ENCODE data around the gene CCDC34. TPM values are rescaled to one million over a fixed set of nuclear protein-coding genes. Genes with fewer than 3 reads are reported as not detected.

The CCDC34 gene
- total RNA-seq, 1 donor from 2014 or later: 5.6 TPM

DNA sequence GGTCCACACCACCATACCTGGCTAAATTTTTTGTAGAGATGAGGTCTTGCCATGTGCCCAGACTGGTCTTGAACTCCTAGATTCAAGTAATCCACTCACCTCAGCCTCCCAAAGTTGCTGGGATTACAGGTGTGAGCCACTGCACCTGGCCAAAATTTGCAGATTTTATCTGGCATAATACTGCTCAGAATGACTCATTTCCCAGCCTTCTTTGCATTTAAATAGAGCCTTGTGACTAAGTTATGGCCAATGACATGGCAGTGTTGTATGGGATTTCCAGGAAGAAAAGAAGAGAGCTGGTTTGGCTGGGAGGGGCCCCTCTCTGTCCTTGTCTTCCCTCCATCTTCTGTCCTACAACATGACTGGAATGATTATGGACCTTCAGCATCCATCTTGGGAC is 55.8 kb downstream of the CCDC34 start:
- DNase-seq (ENCODE audit: low spot score): no peak
- Mint-ChIP-seq H3K4me3 (ENCODE audit: unreplicated experiment) (no peak overlapping the region), H3K4me1 (ENCODE audit: unreplicated experiment) (no peaks in the 10 kb centered on the region), H3K9me3 (ENCODE audit: unreplicated experiment) (no peaks in the 10 kb centered on the region), H3K36me3 (ENCODE audit: low read depth, unreplicated experiment) (peaks cover 8% of the 10 kb centered on the region), H3K27me3 (ENCODE audit: unreplicated experiment) (no peaks in the 10 kb centered on the region), H3K27ac (ENCODE audit: unreplicated experiment) (no peak overlapping the region)
- TF ChIP-seq CTCF (IDR thresholded peaks at IDR 0.05; ENCODE audit: unreplicated experiment): no peak

GRCh38 chr11:27305751-27306150 is 57.3 kb downstream of the CCDC34 start:
- H3K36me3 Mint-ChIP-seq (ENCODE audit: low read depth, unreplicated experiment): peaks cover 8% of the 10 kb centered on the region
- no peaks in the 10 kb centered on the region for H3K9me3 Mint-ChIP-seq (ENCODE audit: unreplicated experiment)
- H3K27me3 Mint-ChIP-seq (ENCODE audit: unreplicated experiment): no peaks in the 10 kb centered on the region
- DNase-seq (ENCODE audit: low spot score): no peak
- TF ChIP-seq CTCF (IDR thresholded peaks at IDR 0.05; ENCODE audit: unreplicated experiment): no peak
- H3K4me3 Mint-ChIP-seq (ENCODE audit: unreplicated experiment): no peak overlapping the region
- H3K27ac Mint-ChIP-seq (ENCODE audit: unreplicated experiment): no peak overlapping the region
- H3K4me1 Mint-ChIP-seq (ENCODE audit: unreplicated experiment): no peaks in the 10 kb centered on the region

DNA sequence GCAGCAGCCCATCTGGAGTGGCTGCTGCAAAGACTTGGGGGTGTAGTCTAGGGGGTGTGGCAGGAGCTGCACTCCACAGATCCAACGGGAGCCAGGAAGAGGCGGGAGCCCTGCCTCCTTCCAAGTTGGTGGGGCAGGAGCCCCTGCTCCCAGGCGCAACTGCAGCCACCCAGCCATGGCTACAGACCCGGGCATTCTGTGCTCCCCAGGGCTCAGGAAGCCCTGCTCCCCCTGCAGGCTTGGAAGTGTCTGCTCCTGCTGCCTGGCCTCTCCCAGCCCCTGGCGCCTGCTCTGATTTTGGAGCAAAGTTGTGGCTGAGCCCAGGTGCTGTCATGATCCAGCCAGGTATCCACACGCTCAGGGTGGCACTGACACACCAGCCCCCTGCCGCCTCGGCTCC is 58.5 kb downstream of the CCDC34 start:
- H3K27me3 Mint-ChIP-seq (ENCODE audit: unreplicated experiment): no peaks in the 10 kb centered on the region
- no peak for DNase-seq (ENCODE audit: low spot score)
- H3K9me3 Mint-ChIP-seq (ENCODE audit: unreplicated experiment): no peaks in the 10 kb centered on the region
- no peak for TF ChIP-seq CTCF (IDR thresholded peaks at IDR 0.05; ENCODE audit: unreplicated experiment)
- H3K27ac Mint-ChIP-seq (ENCODE audit: unreplicated experiment): no peak overlapping the region
- H3K4me1 Mint-ChIP-seq (ENCODE audit: unreplicated experiment): no peaks in the 10 kb centered on the region
- H3K36me3 Mint-ChIP-seq (ENCODE audit: low read depth, unreplicated experiment): peaks cover 8% of the 10 kb centered on the region
- H3K4me3 Mint-ChIP-seq (ENCODE audit: unreplicated experiment): no peak overlapping the region

DNA sequence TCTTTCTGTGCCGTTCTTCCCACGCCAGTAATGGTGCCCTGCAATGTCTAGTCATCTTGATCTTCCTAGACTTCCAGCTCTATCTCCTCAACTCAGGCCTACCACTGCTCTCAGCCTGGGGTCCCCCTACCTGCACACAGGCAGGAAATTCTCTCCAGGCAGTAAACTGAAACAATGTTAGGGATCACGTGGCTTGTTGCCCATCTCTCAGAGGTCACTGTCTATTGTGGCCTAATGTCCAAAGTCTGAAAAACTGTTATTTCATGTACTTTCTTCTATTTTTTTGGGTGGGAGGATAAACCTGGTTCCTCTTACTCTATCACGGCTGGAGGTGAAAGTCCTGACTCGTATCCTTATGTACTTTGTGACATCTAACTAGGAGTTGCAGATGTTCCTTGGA is 59.1 kb downstream of the CCDC34 start:
- no peaks in the 10 kb centered on the region for H3K4me1 Mint-ChIP-seq (ENCODE audit: unreplicated experiment)
- H3K27ac Mint-ChIP-seq (ENCODE audit: unreplicated experiment): no peak overlapping the region
- peaks cover 8% of the 10 kb centered on the region for H3K36me3 Mint-ChIP-seq (ENCODE audit: low read depth, unreplicated experiment)
- no peak for DNase-seq (ENCODE audit: low spot score)
- no peak overlapping the region for H3K4me3 Mint-ChIP-seq (ENCODE audit: unreplicated experiment)
- no peak for TF ChIP-seq CTCF (IDR thresholded peaks at IDR 0.05; ENCODE audit: unreplicated experiment)
- H3K9me3 Mint-ChIP-seq (ENCODE audit: unreplicated experiment): no peaks in the 10 kb centered on the region
- no peaks in the 10 kb centered on the region for H3K27me3 Mint-ChIP-seq (ENCODE audit: unreplicated experiment)

GRCh38 chr11:27300974-27301373 is 62.0 kb downstream of the CCDC34 start:
- H3K27ac Mint-ChIP-seq (ENCODE audit: unreplicated experiment): no peak overlapping the region
- no peaks in the 10 kb centered on the region for H3K27me3 Mint-ChIP-seq (ENCODE audit: unreplicated experiment)
- H3K4me3 Mint-ChIP-seq (ENCODE audit: unreplicated experiment): no peak overlapping the region
- DNase-seq (ENCODE audit: low spot score): no peak
- H3K36me3 Mint-ChIP-seq (ENCODE audit: low read depth, unreplicated experiment): peaks cover 8% of the 10 kb centered on the region
- no peaks in the 10 kb centered on the region for H3K9me3 Mint-ChIP-seq (ENCODE audit: unreplicated experiment)
- H3K4me1 Mint-ChIP-seq (ENCODE audit: unreplicated experiment): no peaks in the 10 kb centered on the region
- no peak for TF ChIP-seq CTCF (IDR thresholded peaks at IDR 0.05; ENCODE audit: unreplicated experiment)
